Ureter (tissue), 1 donor: ENCODE results near the gene SUSD3. TPM values are rescaled to one million over a fixed set of nuclear protein-coding genes. Genes with fewer than 3 reads are reported as not detected.

Experiments
- DNase-seq: peaks from one replicate; pipeline ENCODE4 v3.0.0-alpha.2; 2020; ENCODE audit warnings: low spot score
- total RNA-seq: library from RNA; stranded (reverse); gene quantifications from one replicate; pipeline ENCODE4 v1.2.4, GENCODE V29; 2023
- donor health status: DM: yes; HTN: yes; CAD: no.

SUSD3 gene
- total RNA-seq, 1 donor from 2014 or later: 3.0 TPM

DNA sequence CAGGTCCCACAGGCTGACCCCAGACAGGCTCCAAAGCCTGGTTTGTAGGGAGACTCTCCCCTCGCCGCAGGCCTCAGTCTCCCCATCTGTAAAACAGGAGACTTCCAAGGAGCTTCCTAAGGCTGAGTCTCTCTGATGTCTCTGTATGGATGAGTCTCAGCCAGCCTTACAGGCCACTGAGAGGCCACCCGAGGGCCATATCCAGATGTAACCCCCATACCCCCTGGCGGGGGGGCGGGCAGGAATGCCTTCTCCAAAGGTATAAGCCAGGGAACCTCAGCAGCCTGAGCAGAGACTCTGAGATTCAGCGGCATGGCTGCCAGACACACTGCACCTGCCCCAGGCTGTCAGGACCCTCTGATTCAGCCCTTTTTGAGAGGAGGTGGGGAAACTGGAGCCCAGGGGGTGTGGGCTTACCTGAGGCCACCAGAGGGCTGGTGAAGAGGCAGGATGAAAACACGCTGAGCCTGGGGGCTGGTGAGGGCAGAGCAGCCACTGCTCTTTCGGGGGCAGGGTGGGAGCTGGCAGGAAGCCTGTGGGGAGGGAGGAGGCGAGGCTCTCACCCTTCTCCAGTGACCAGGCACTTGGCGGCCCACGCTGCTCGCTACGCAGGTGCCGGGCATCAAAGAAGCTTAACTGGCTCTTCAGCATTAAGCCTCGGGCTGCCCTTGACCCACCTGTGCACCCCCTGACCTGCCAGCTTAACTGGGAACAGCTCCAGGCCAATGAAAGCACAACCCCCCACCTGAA, 5.5 kb upstream of the SUSD3 start:
- DNase-seq: no peak

DNA sequence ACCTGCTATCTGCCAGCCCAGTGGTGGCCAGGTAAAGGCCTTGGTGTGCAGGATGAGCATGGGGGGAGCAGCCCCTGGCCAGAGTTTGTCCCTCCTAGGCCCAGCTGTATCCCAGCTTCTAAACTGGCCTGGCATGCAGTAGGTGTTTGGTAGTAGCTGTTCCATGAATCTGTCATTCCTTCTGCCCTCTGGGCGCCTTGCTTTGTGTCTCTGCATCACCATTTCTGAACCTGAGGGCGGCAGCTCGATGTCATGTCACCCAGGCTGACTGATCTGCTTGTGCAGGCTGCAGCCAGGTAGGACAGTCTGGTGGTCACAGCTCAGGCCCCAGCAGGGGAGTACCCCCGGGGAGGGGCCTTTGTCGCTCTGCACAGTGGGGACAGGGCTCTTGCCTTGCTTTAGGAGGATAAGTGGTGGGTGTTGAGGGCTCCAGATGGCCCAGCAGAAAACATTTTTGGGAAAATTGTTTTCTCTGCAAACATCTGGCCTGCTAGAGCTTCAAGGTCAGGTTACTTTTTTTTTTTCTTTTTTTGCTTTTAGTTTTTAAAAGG, 4.6 kb upstream of the SUSD3 start:
- no peak for DNase-seq

DNA sequence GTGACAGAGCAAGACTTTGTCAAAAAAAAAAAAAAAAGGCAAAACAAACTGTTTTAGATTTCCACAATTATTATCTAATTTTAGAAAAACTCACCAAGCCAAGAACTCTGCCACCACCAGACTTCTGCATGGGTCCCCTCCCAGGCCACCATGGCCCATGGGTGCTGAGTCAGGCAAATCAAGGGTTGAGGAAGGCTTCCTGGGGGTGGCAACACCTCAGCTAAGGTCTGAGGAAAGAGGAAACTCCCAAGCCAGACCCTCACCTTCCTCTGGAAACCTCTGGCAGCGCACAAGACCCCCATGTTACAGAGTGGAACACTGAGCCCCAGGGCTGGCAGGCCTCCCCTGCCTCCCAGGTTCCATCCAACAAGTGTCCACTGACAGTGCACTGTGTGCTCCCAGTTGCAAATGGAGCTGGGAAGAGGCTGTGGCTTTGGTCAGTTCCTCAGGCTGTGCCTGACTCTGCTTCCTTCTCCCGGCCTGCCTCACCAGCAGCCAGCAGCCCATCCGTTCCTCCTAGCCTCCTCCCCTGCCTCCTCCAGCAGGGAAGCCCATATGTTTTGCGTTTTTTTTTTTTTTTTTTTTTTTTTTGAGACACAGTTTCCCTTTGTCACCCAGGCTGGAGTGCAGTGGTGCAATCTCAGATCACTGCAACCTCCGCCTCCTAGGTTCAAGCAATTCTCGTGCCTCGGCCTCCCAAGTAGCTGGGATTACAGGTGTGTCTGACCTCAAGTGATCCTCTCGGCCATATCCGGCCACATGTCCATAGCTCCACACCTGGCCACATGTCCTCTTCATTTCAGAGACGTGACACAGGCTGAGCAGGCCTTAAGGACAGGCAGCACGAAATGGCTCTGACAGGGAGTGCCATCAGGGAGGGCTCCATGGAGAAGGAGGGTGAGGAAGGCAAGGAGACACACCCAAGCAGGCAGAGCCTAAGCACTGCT, 3.5 kb upstream of the SUSD3 start:
- DNase-seq: no peak

DNA sequence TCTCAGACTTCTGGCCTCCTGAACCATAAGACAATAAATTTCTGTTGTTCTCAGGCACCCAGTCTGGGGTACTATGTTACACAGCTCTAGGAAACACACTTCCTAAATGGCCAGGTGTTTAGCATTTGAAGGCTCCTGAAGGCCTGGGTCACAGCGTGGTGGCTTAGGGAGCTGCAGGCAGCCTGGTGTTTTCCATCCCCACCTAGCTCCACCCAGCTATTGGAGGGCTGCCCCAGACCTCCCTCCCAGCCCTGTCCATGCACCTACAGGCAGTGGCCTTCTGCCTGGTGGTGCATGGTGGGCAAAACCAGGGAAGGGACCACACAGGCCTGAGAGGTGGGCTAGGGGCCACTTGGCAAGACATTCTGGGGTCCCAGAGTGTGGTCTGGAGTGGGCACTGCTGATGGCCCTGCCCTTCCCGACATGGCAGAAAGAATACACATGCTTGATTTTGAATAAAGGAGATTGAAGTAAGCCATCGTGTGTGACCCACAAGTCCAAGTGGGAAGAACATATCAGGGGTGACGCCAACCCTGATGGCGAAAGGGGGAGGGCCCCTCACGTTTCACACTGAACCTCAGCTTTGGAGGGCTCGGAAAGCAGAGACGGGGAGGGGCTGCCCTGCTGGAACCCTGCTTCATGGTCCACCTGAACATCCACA, 1.3 kb upstream of the SUSD3 start:
- DNase-seq: no peak

DNA sequence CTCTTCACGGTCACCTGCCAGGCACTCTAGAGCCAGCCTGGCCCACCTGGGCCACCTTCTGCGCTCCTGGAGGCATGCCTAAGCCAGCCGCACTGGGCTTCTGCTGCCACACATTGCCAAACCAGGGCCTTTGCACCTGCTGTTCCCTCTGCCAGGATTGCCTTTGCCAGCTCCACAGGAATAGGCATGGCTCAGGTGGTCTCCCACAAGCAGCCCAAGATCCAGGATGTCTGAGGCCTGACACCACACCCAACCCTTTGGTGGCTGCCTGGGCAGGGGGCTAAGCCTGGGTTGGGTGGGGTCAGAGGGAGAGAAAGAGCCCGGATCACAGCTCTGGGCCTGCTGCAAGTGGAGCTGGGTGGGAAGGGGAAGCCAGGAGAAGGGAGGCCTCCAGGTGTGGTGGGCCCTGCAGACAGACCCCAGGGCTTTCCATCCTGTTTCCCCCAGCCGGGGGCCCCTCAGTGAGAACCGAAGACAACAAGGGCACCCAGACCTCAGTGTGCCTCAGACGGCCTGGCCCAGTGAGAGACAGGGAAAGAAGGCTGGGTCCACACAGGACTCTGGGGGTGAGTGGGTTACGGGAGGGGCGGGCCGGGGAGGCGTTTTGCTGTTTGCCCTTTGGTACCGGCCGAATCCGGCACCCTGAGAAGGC, 672 bp upstream of the SUSD3 start:
- no peak for DNase-seq

DNA sequence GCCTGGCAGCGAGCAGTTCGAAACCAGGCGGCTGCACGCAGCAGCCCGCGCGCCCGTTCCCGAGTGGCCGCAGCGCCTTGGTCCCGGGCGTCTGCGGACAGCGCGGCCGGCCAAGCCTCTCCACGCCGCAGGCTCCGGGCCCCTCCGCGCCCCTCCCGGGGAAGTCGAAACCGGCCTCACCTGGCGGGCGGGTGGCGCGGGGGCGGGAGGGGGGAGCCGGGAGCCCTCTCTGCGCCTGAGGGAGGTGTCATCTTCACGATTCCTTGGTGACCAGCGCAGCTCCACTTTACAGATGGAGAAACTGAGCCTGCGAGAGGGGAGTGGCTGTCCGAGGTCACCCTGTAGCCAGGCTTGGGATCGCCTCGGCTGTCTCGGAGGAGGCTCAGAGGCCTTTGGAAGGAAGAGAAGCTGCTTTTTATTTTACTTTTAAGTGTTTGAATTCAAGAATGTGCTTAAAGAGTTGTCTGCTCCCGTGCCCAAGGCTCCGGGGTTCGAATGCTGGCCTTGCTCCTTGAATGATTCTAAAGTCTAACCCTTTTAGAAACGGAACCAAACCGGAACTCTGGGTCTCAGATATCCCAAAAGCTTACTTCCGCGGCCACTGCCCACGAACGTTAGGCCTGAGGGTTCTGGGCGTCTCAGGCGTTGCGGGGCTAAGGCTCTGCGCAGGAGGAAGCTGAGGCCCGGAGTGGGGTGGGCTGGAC, 662 bp downstream of the SUSD3 start:
- no peak for DNase-seq

DNA sequence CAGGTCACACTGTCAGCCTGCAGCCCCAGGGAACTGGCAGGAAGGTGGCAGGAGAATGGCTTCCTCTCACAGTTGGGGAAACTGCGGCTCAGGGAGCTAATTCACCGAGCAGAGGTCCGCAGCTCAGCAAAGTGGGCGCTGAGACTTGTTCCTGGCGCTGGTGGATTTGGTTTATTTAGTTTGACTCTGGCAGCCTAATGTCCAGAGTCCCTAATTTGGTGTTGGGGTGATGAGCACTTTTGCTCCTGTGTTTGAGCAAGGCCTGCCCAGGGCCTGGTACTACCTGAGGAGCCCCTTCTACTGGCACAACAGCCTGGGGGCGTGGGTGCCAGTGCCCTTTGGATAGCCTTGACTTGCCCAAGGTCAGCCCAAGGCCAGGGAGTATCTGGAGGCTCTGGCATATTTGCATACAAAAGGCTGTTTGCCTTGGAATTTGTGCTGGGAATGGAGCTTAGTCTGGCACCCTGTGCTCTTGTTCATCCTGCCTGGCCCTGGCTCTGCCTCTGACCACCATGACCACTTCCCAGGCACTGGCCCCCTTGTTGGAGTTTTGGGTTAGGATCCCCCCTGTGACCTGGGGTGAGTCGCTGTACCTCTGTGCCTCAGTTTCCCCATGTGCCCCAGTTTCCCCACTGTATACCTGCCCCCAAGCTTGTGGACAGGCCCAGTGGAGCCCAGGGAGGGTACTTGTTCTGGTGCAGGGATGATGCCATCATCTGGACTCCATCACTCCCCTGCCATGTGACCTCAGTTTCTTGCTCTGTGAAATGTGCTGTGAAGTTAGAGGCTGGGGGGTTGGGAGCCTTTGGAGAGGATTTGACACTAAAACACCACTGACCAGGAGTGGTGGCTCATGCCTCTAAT, 1.4 kb downstream of the SUSD3 start:
- no peak for DNase-seq

DNA sequence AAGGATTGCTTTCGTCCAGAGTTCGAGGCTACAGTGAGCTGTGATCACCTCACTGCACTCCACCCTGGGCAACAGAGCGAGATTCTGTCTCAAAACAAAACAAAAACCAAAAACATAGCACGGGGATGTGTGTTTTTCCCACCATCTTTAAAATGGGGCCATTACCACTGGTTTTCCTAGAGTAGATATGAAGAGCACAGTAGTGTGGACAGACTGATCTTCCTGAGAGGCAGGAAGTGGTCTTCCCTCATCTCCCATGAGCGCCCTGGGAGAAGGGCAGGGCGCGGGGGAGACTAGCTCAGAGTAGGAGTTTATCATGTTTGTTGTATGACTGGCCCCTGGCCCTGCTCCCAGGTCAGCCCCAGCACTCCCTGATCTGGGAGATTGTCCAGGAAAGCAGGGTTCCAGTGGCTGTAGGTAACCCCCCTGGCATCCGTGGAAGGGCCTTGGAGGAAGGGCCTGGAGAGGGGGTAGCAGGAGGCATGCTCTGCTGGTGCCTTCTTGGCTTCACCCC, 2.3 kb downstream of the SUSD3 start:
- no peak for DNase-seq

DNA sequence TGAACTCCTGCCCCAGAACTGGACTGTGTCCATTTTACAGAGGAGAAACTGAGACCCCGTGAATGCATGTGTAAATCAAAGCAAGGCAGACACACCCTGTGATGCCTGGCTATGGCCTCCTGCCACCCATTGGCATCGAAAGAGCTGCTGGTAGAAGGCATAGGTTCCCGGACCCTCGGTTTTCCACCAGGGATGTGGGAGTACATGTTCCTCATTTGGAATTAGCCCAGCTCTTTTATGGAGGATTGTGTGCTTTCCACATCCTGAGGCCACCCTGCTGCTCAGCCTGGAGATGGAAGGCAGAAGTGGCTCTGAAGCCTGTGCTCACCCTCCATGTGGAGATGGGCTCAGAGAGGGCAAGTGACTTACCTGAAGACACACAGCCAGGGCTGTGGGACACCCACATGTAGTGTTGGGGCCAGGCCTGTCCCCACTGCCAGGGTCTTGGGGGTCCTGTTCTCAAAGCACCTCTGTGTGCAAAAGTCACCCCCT, 2.8 kb downstream of the SUSD3 start:
- DNase-seq: no peak

DNA sequence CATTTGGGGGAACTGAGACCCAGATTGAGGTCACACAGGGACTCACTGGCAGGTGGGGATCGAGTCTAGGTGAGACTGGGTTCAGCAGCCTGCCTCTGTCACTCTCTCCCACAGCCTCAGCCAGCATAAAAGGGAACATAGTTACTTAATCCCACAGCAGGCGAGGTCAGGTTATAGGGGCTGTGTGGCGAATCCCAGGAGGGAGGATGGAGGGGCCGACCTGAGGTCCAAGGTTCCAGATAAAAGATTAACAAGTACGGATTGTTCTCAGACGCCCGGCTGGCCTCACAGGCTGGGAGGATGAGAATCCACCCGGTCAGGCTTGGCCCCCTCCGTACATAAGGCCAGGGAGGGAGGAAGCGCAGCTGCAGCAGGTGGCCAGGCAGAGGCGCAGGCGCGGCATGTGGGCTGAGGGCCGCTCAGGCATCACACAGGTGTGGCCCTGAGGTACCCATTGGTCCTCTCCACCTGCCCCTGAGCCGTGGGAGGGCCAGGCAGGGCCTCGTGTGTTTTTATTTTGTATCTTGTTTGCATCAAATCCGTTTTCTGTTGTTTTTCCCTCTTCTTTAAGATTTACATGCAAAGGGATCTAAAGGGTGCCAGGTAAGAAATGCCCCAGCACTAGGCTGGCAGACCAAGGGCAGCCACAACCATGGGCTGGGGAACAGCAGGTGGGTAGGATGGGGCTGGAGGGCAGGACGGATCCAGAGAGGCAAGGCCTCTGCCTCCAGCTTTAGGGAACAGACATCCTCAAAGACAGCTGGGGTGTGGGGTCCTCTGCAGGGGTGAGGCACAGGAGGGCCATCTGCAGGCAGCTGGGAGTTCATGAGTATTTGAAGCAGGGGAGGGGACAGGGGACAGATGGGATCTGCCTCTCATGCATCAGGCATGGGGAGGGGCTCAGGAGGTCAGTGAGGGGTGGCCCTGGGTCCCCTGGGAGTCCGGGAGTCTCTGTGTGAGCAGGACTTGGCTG, 3.6 kb downstream of the SUSD3 start:
- no peak for DNase-seq

DNA sequence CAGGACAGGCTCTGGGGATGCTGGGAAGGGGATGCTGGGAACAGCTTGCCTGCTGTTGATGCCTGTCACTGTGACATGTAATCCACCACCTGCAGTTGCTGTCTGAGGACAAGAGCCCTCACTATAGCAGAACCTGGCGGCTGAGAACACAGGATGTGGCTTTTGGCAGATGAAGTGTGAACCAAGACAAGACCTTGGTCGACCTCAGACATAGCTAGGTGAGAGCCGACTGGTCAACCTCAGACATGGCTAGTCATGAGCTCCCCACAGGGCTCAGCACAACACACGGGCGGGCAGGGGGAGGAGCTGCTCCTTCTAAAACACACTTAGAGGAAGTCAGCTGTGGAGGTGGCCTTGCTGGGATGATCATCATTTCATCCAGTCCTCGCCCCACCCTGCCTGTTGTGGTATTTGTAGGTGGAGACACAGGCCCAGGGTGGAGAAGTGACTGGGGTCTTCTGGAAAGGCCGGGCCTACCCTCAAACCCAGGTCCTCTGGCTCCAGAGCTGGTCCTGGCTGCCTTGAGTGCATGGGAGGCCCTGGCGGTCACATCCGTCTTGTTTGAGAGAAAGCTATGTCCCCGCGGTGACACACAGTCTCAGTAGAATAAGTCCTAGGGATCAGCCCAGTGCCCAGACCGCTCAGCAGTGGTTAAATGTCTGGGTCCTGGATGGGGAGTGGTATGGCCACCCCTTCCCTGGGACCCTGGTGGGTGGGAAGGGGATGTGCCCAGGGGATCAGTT, 6.1 kb downstream of the SUSD3 start:
- no peak for DNase-seq

DNA sequence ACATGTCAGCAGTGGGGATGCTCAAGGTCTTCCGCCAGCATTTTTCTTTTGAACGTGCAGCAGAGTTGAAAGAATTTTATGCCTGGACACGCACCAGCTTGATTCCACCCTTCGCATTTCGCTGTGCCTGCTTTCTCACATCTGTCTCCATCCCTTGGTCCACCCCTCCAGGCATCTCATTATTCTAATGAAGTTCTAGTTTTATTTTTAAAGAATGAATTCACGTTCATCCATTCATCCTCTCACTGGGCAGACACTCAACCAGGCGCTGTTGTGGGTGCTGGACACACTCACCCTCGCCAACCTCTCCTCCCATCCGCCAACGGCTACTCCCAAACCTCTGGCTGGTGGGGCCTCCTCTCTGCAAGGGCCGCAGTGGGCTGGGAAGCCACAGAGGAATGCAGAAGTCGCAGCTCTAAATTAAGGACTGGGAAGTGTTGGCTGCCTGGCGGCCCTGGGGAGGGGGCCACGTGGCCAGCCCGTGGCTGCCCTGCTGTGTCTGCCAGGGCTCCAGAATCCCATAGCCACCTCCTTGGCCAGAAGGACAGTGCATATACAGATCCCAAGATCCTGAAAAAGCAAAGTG, 6.7 kb downstream of the SUSD3 start:
- DNase-seq: no peak

DNA sequence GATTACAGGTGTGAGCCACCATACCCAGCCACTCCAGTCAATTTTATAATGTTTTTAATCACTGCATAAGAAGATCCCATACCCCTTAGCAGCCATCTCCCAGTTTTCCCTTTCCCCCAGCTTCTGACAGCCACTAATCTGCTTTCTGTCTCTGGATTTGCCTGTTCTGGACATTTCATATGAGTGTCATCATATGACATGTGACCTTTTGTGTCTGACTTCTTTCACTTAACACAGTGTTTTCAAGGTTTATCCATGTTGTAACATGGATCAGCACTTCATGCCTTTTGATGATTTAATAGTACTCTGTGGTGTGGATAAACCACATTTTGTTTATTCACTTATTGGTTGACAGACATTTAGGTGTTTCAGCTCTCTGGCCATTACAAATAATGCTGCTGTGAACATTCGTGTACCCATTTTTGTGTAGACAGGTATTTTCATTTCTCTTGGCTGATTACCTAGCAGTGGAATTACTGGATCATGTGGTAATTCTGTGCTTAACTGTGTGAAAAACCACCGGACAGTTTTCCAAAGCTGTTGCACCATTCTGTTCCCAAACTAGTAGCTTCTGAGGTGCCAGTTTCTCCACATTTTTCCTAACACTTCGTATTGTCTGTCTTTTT, 8.6 kb downstream of the SUSD3 start:
- no peak for DNase-seq

DNA sequence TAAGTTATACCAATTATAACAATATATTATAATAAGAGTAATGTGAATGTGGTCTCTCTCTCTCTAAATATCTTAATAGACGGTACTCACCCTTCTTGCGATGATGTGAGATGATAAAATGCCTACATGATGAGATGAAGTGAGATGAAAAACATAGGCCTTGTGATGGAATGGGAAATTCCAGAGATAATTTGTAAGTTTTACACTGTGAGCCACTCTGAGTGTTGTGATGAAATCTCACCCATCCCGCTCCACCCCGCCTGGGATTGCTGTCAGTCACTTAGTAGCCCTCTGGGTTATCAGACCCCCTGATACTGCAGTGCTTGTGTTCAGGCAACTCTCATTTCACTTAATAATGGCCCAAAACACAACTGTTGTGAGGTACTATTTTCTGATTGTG, 10.5 kb downstream of the SUSD3 start:
- DNase-seq: no peak

DNA sequence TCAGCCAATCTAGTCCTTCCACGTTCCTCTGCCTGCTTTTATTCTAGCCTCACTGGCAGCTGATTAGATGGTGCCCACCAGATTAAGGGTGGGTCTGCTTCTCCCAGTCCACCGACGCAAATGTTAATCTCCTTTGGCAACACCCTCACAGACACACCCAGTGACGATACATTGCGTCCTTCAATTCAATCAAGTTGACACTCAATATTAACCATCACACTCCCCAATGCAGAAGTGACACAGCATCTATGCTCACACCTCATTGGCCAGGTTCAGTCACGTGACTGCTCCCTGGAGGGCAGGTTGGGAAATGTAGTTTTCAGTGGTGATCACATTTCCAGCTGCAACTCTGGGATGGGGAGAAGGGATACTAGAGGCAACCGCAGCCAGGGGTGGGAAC, 13.0 kb downstream of the SUSD3 start:
- DNase-seq: no peak

DNA sequence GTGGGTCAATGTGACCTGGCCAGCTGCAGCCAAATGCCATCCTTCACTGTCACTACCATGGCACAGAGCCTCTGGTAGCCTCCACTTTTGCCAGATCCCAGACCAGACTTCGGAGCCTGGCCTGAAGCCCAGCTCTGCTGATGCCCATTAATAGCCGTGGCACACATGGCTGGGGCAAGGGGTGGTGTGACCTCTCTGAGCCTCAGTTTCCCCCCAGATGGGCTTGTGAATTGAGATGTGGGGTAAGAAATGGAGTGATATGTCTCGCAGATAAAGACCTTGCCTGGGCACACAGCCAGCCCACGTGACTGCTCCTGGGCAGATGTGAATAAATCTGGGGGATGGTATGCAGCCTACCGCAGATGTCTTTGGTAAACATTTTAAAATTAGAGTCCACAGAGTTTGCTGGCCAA, 13.9 kb downstream of the SUSD3 start:
- DNase-seq: no peak
